Fibroblast of skin of left biceps (primary cell): ENCODE results near the gene USP15.

Source experiments
- DNase-seq, 2 experiments: peaks; one replicate each; pipeline ENCODE4 v3.0.0-alpha.2; 2013; ENCODE audit warnings: low read depth in 2 of 2

Gene USP15

DNA sequence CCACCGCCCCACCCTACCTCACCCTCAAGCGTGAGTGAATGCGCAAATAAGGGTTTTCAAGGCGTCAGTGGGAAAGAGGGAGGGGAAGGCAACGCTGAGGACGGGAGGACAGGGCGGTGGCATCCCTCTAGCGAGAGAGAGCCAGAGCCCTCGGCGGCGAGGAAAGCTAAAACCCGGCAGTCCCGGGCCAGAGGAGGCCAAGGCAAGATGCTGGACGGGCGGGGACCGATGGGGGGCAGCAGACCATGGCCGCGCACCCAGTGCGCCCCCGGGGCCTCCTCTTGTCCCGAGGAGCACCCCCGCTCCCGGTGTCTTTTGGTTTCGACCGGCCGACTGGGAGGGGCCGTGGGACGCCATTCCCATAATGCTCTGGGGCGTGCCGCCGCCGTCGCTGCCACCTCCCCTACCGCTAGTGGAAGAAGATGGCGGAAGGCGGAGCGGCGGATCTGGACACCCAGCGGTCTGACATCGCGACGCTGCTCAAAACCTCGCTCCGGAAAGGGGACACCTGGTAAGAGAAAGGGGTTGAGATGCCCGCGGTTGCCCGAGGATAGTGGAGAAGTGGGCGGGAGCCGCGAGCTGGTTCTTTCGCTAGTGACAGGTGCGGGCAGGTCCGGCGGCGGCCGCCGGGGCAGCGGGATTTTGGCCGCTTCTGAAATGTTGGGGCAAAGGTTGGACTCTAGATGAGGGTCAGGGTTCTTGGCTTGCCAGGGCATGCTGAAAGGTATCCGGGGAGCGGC lies at the start of gene USP15:
Gene USP15 (plus strand): TSS at position 412 of the 740 bp plus-strand sequence. CDS start 11 bp downstream, at position 423.
- DNase-seq = peak; percentile 96

DNA sequence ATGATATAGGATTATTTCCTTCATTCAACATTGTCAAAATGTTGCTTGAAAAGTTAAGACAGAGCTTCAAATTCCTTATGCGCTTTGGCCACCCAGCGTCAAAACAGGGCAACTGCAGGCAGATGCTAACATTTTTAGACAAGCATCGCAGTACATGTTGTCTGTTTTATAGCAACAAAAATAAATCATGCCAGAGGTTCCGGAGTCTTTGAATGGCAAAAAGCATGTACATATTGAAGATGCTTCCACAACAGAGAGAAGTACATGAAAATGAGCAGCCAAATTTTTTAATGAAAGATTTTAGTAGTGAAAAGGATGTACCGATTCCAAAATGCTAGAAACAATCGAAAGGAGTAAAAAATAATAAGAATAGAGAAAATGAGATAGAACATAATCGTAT lies 49.8 kb upstream of the USP15 start:
- DNase-seq = no peak

DNA sequence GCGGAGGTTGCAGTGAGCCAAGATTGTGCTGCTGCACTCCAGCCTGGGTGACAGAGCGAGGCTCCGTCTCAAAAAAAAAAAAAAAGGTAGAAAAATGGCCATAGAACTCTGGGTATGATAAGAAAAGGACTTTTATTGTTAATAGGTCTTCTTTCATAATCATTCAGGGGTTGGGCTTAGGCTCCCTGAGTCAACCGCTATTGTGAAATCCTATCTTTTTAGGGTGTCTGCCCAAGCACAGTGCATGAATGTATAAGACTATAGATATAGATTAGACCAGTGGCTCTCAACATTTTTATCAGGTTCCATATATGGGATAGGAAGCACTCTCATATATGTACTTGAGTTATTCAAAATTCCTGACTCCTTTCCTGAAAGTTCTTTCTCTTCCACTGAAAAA lies 48.7 kb upstream of the USP15 start:
- DNase-seq = no peak

DNA sequence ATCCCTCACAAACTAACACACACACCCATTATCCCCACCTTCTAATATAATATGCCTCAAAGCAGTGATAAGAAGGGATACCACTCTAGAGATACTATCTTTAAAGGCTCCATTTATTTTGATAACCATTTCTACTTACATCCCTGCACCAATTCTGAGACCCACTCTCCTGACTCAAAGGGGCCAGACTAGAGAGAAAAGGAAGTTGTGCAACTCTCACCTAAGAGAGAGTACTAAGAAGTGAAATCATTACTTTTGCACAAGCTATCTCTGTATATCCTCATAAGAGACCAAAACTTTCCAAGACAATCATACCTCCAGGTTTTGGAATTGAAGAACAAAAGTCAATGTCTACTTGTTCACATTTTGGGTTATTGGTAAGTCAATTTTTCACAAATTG lies 45.4 kb upstream of the USP15 start:
- DNase-seq = no peak

DNA sequence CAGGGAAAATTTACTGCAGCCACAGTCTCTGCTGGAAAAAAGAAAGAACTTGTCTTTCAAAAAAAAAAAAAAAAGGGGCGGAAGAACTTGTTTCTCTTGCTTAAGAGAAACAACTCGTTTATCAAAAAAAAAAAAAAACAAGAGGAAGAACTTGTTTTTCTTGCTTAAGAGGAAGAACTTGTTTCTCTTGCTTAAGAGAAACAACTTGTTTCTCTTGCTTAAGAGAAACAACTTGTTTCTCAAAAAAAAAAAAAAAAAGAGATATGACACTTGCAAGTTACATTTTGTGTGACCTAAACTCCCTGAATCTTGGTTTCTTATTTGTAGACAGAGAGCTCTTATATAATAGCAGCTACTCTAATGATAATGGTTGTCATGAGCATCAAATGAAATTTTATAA lies 44.7 kb upstream of the USP15 start:
- DNase-seq = no peak

DNA sequence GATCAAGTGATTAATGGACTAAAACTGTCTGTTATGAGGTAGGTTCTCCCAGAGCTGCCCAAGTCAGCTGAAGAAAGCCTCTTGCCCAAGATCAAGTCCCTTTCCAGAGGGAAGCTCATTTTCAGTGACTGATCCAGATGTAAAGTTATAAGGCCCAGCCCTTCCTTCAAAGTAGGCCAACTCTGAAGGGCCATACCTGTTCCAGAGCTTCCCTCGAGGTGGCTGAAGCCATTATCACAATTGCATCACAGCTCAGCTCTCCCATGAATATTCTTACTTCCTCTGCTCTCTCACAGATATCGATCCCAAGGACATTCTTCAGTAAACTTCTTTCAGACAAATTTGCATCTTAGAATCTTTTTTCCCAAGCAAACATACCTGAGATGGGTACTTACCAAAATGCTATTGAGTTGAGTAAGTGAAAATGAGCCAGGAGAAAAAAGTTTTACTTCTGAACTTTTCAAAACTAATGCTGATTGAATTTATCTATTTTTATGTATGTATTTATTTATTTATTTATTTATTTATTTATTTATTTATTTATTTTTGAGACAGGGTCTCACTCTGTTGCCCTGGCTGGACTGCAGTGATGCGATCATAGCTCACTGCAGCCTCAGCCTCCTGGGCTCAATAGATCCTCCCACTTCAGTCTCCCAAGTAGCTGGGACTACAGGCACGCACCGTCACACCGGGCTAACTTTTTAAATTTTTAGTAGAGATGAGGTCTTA lies 42.6 kb upstream of the USP15 start:
- no peak for DNase-seq

DNA sequence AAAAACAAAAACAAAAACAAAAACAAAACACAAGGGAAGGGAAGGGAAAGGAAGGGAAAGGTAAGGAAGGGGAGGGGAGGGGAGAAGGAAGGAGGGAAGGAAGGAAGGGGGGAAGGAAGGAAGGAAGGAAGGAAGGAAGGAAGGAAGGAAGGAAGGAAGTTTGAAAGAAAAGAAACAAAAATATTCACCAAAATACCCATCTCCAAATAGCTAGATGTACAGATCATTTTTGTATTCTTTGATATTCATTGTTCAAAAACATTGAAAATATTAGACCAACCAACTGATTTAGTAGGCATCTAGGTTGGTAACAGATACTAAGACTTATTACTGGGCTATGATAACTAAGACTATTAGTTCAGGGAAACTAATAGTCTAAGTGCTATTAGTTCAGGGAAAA lies 39.1 kb upstream of the USP15 start:
- no peak for DNase-seq

- no peak for DNase-seq
These were observed 35.6 kb upstream of the USP15 start for GRCh38 chr12:62224601-62225000.

GRCh38 chr12:62227091-62227490 lies 33.1 kb upstream of the USP15 start:
- DNase-seq = no peak

DNA sequence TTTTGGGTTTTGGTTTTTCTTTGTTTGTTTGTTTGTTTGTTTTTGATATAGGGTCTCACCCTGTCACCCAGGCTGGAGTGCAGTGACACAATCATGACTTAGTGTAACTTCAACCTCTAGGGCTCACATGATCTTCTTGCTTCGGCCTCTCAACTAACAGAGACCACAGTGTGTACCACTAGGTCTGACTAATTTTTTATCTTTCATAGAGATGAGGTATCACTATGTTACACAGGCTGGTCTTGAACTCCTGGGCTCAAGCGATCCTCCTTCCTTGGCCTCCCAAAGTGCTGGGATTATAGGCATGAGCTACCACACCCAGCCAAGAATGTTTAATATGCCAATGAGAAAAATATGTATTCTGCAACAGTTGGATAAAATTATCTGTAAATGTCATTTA lies 29.6 kb upstream of the USP15 start:
- DNase-seq = no peak

DNA sequence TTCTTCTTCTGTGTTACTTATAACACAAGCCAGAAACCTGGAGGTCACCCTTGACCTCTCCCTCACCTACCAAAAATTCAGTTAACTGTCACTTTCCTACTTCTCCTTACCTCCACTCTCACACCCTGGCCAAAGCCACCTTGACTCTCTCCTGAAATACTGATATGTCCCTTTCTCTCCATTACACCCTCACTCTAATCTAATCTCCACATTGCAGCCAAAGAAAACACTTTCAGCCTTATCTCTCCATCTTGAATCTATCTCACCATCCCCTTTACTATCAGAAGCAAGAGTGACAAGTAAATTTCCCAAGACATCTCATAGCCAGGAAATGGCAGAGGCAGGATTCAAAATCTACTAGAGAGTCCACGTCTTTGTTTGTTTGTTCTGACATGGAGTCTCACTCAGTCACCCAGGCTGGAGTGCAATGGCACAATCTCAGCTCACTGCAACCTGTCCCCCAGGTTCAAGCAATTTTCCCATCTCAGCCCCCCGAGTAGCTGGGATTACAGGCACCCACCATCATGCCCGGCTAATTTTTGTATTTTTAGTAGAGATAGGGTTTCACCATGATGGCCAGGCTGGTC lies 28.0 kb upstream of the USP15 start:
- DNase-seq = no peak

DNA sequence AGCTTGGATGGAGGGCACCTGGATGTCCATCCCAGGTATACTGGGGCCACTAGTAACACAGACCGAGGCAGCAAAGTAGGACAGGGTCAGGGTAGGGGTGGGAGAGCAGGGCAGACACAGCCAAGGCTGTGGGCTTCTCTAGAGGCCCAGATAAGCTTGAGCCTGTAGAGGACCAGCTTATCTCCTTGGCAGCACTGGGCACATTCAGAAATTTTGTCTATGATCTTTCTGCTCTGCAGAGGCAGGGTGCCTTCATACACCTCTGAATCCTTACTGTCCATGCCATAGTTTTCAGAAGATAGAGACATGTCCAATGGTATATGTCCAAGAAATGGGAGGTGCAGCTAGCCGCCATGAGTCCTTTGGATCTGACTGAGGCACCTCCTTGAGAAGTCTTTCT lies 26.4 kb upstream of the USP15 start:
- no peak for DNase-seq

DNA sequence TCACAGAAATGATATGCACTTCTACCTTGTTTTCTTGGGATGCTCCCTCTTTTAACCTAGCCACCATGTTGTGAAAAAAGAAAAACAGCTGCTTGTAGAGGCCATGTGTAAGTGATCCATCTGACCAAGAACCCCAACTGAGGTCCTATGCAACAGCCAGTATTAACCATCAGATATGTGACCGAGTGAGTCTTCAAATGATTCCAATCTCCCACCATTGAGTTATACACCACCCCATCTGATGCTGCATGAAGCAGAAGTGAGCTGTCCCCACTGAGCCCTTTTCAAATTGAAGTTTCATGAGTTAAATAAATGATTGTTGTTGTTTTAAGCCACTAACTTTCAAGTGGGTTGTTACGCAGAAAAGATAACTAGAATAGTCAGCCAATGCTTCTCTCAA lies 20.6 kb upstream of the USP15 start:
- no peak for DNase-seq

DNA sequence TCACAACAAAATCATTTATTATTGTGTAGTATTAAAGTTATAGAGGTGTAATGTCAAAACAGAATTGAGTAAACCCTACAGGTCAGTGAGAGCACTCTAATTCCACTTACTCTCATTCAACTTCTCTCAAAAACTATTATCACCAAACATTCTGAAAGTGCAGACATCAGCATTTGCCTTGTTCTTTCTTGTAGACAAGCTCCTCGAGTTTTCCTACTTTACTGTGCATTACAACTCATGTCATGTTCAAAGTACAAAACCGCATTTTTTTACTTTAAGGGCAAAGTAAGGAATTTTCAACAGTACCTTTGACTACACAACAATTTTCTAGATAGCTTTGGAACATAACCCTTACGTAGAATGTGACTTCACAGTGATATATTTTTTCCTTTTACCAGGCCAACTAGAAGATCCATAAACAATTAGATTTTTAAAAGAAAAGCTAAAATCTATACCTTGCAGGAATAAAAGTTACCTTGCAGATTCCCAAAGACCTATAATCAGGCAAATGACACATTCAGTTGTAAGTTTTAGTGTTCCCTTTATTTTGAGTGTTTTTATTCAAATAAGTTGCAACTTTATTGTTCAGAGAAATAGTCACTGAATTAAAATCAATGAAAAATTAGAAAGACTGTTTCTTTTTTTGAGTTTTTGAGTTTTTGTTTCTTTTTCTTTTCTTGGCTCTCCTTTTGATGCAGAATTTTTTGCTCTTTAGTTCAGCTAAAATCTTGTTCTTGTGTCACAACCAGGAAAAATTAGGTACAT lies 12.7 kb upstream of the USP15 start:
- DNase-seq = no peak

DNA sequence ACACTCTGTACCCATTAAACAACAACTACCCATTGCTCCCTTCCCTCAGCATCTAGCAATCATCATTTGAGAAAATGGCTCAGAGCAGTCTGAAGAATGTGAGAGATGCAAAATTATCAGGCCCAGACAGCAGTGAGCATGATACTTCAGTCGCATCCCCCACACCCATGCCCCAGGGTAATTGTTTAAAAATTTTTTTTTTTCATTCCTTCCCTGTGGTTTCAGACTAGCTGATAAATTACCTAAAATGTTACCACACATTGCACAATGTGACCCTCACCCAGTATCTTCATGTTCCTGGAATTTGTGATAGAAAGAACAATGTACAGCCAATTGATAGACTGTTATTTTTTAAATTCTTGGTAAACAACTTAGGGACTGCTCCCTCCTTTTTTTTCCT lies 11.3 kb upstream of the USP15 start:
- DNase-seq = peak; percentile 23 to 24

GRCh38 chr12:62249419-62249818 lies 10.8 kb upstream of the USP15 start:
- no peak for DNase-seq

- DNase-seq = no peak
These were observed 9.3 kb upstream of the USP15 start for GRCh38 chr12:62250671-62251608.

- no peak for DNase-seq
These were observed 8.6 kb upstream of the USP15 start for GRCh38 chr12:62251609-62251958.

DNA sequence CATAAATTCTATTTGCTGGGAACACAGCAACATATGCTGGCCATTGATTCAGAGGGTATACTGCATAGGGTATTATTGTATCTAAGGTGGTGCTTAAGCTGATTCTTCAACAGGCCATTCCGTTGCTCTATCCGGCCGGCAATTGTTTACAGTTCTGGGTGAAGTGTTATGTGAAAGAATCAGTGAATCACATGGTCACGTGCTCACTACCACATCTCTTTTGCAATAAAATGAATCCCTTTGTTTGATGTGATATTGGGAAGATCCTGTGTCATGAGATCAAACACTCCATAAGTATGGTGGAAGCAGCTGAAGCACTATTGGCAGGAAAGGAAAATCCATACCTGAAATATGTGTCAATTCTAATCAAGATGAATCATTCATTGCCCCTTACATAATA lies 7.6 kb upstream of the USP15 start:
- no peak for DNase-seq

DNA sequence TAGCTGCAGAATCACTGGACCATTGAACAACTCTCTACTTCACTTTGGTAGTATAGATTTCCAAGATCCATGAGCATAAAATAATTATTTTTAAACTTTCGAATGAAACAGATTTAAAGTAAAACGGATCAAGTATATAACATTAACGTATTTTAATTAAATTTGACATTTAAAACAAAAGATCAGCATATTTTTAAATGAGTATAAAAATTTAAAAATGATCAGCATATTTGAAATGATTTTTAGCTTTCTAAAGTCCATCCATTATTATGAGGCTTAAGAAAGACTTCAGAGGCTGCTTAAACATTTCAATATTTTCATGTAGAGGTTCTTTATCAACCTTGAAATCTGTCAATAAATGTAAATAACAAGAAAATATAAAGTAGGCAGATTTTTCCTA lies 5.2 kb upstream of the USP15 start:
- DNase-seq = no peak

DNA sequence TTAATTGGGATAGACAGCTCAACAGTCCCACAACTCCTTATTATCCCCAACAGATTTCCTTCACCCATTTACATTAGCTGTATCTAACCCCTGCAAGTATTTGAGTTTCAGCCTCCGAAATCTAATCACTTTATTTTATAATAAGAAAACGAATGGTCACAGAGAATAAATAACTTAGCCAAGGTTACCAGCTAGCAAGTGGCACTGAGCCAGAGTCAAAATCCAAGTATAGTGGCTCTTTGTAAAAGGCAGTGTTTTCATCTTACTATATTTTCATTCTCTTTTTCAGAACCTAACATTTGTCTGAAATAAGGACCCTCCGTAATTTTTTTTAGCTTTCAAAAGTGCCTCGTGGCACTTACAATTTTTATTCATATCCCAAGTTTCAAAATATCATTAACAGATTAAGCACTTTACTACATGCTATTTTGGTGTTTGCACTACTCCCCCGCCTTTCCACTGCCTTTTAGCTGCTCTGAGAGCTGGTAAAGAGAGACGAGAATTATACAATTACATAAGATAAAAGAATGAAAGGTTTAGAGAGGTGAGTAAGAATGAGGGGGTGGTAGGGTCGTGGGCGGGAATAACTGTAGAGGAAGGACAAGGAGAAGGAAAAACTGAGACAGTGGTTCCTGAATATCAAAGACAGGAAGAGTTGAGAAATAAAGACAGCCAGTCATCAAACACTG lies 3.7 kb upstream of the USP15 start:
- no peak for DNase-seq
